ENCODE results near the gene CYBB.
A peak's percentile ranks its signal among the peaks of the same experiment; 100 is the strongest.

The CYBB gene

GRCh38 chrX:37825215-37825842 is 45.5 kb downstream of the CYBB start:
- no peak overlapping the region for H3K4me3 ChIP-seq (ENCODE audit: low read length)
- DNase-seq (ENCODE audit: low read depth): peak; percentile 25
- TF ChIP-seq CTCF (conservative IDR thresholded peaks at IDR 0.05; ENCODE audit: low read length): peak; percentile 81

GRCh38 chrX:37829721-37830120 is 49.9 kb downstream of the CYBB start:
- no peak for TF ChIP-seq CTCF (conservative IDR thresholded peaks at IDR 0.05; ENCODE audit: low read length)

GRCh38 chrX:37830371-37830770 is 50.5 kb downstream of the CYBB start:
- no peak overlapping the region for H3K4me3 ChIP-seq (ENCODE audit: low read length)
- peak; percentile 22 for DNase-seq (ENCODE audit: low read depth)
- TF ChIP-seq CTCF (conservative IDR thresholded peaks at IDR 0.05; ENCODE audit: low read length): no peak

More at GRCh38 chrX:37829721-37830120, 49.9 kb downstream of the CYBB start:
- H3K4me3 ChIP-seq (ENCODE audit: low read length): no peak overlapping the region
- DNase-seq (ENCODE audit: low read depth): no peak

GRCh38 chrX:37834937-37835336 is 55.1 kb downstream of the CYBB start:
- H3K4me3 ChIP-seq (ENCODE audit: low read length): no peak overlapping the region
- TF ChIP-seq CTCF (conservative IDR thresholded peaks at IDR 0.05; ENCODE audit: low read length): no peak
- no peak for DNase-seq (ENCODE audit: low read depth)

- no peak overlapping the region for H3K4me3 ChIP-seq (ENCODE audit: low read length)
- DNase-seq (ENCODE audit: low read depth): no peak
- TF ChIP-seq CTCF (conservative IDR thresholded peaks at IDR 0.05; ENCODE audit: low read length): no peak
Observed at GRCh38 chrX:37840931-37841330, 61.1 kb downstream of the CYBB start.

GRCh38 chrX:37844622-37845021 is 64.8 kb downstream of the CYBB start:
- TF ChIP-seq CTCF (conservative IDR thresholded peaks at IDR 0.05; ENCODE audit: low read length): no peak
- DNase-seq (ENCODE audit: low read depth): no peak

GRCh38 chrX:37846141-37846540 is 66.3 kb downstream of the CYBB start:
- TF ChIP-seq CTCF (conservative IDR thresholded peaks at IDR 0.05; ENCODE audit: low read length): no peak
- no peak for DNase-seq (ENCODE audit: low read depth)
- H3K4me3 ChIP-seq (ENCODE audit: low read length): peak overlapping the region; percentile 13

More at GRCh38 chrX:37844622-37845021, 64.8 kb downstream of the CYBB start:
- no peak overlapping the region for H3K4me3 ChIP-seq (ENCODE audit: low read length)

All from AG10803 (cell line).